ENCODE measurements around the gene HNRNPDL. TPM values are rescaled to one million over a fixed set of nuclear protein-coding genes. Genes with fewer than 3 reads are reported as not detected.

Gene HNRNPDL
- total and polyA plus RNA-seq, 2 of the 4 experiments (the other 2 are of a cell fraction), result 52.9 to 276 TPM

DNA sequence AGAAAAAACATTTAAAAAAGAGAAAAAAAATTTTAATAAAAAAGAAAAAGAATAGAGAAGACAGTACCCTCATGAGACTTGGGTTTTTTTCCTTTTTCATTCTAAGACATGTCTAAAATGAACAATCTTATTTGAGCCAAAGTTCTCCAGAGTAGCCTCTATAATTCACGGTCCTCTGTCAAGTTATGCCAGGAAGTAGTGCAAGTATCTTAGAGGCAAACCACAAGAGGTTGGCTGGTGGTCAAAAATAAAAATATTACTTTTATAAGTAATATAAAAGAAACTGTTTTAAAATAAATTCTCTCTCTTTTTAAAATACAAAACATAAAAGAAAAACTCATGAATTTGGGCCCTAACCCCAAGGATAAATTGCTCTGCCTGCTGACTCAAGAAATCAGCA, 26.5 kb downstream of the HNRNPDL start:
- Histone ChIP-seq H2BK15ac (ENCODE audit: low read depth, low read length) (no peak overlapping the region), H2AFZ (replicated peaks; ENCODE audit: low read length, poor library complexity) (no peak overlapping the region), H3K9ac (ENCODE audit: low read depth, low read length) (no peak overlapping the region), H3K79me1 (ENCODE audit: low read depth in 1 of 2, low read length in 2 of 2) (no peaks in the 10 kb centered on the region), H3K23ac (ENCODE audit: low read depth, low read length) (no peak overlapping the region), H3K36me3 (ENCODE audit: control insufficient read depth, insufficient read depth, low read length) (no peaks in the 10 kb centered on the region), H2BK5ac (ENCODE audit: low read depth, low read length, poor library complexity, severe bottlenecking) (no peak overlapping the region), H3K4ac (ENCODE audit: low read depth, low read length) (no peak overlapping the region), H3K9me1 (ENCODE audit: insufficient read depth, low read length) (no peaks in the 10 kb centered on the region), H4K8ac (ENCODE audit: low read depth in 2 of 2, low read length in 2 of 2) (no peak overlapping the region), H3K4me3 (ENCODE audit: insufficient read depth, low read depth, low read length) (no peak overlapping the region), H3K9me3 (ENCODE audit: control insufficient read depth, insufficient read depth, low read length) (no peaks in the 10 kb centered on the region), H3K14ac (replicated peaks; ENCODE audit: low read depth, low read length) (no peak overlapping the region), H2BK20ac (ENCODE audit: low read depth, low read length) (no peak overlapping the region), H2AK9ac (replicated peaks; ENCODE audit: low read depth, low read length, poor library complexity) (no peak overlapping the region), H2BK120ac (ENCODE audit: low read depth, low read length) (no peak overlapping the region), H3K4me1 (ENCODE audit: control insufficient read depth, insufficient read depth, low read length) (no peaks in the 10 kb centered on the region), H4K91ac (ENCODE audit: insufficient read depth, low read depth, low read length) (no peak overlapping the region), H3K27me3 (ENCODE audit: control insufficient read depth, insufficient read depth, low read length) (no peaks in the 10 kb centered on the region), H3K18ac (ENCODE audit: low read depth, low read length) (no peak overlapping the region), H4K20me1 (ENCODE audit: insufficient read depth, low read length) (no peaks in the 10 kb centered on the region), H4K5ac (ENCODE audit: low read depth, low read length) (no peak overlapping the region), H2AK5ac (ENCODE audit: low read depth, low read length) (no peak overlapping the region), H3K4me2 (ENCODE audit: low read depth, low read length) (no peak overlapping the region), H3K27ac (ENCODE audit: insufficient read depth, low read length) (no peak overlapping the region), H3K56ac (ENCODE audit: extremely low read depth, insufficient read depth, low read length) (no peak overlapping the region)
- intact Hi-C loops (cut with micrococcal nuclease) (no loop called here), dilution Hi-C loops (cut with HindIII; ENCODE audit: low sequenced_read_pairs, unreplicated experiment) (no loop called here), in situ Hi-C loops (cut with MboI; ENCODE audit: low sequenced_read_pairs) (no loop called here)
- ChIA-PET POLR2A (ENCODE audit: unreplicated experiment) (no interaction called here), CTCF (no interaction called here)
- no peak for TF ChIP-seq RCOR1 (IDR thresholded peaks at IDR 0.05; ENCODE audit: insufficient replicate concordance, low read length)
- TF ChIP-seq RAD21 (IDR thresholded peaks at IDR 0.05; ENCODE audit: low read length), result no peak
- no peak for TF ChIP-seq ELK1 (IDR thresholded peaks at IDR 0.05; ENCODE audit: borderline replicate concordance, low read depth, low read length)
- TF ChIP-seq BHLHE40 (IDR thresholded peaks at IDR 0.05; ENCODE audit: low read depth, low read length), result no peak
- WGBS, 2 experiments (ENCODE audit: extremely low coverage in 2 of 2, insufficient read length in 1 of 2), result no CpG with 5 or more reads among the region's 1 CpG
- no peak for DNase-seq
- no TSS peak for BruUV-seq (replicated peaks)
- no peak for ATAC-seq (ENCODE audit: low read depth)

Data from IMR-90 (cell line).